DND-41 (cell line): Measurements from ENCODE around the gene FUBP1.
A peak's percentile ranks its signal among the peaks of the same experiment; 100 is the strongest.

Experiments used
- ATAC-seq: fragments of 200-7000 bp; cut with Tn5 transposase; 3 replicates; pipeline ENCODE4 v1.9.1; 2021; ENCODE audit warnings: low read depth; ENCODE audit not compliant: insufficient read depth
- DNase-seq: peaks from one replicate; pipeline ENCODE4 v3.0.0-alpha.2; 2020
- H2AFZ ChIP-seq: 2 replicates; pipeline ENCODE4 v1.6.0; 2012; ENCODE audit warnings: low read depth, low read length
- H3K27ac ChIP-seq: 2 replicates; pipeline ENCODE4 v1.5.1; 2012; ENCODE audit warnings: low read length, inconsistent platforms
- H3K27me3 ChIP-seq: fragments of 200-600 bp; sonication (generic); 2 replicates; pipeline ENCODE4 v1.6.0; 2012; ENCODE audit warnings: low read length, mild to moderate bottlenecking, inconsistent platforms; ENCODE audit not compliant: insufficient read depth, poor library complexity
- H3K36me3 ChIP-seq: 2 replicates; pipeline ENCODE4 v1.5.1; 2012; ENCODE audit warnings: low read length, inconsistent platforms; ENCODE audit not compliant: insufficient read depth
- H3K4me1 ChIP-seq: 2 replicates; pipeline ENCODE4 v1.5.1; 2012; ENCODE audit warnings: mild to moderate bottlenecking, low read length; ENCODE audit not compliant: insufficient read depth
- H3K4me2 ChIP-seq: 2 replicates; pipeline ENCODE4 v1.6.0; 2012; ENCODE audit warnings: mild to moderate bottlenecking, moderate library complexity, low read length, inconsistent platforms; ENCODE audit not compliant: insufficient read depth
- H3K4me3 ChIP-seq, 2 experiments: fragments of 200-600 bp in 1 of 2; shearing (Covaris generic) in 1 of 2; 2 replicates each; pipeline ENCODE4 v1.5.1; 2012 to 2016; ENCODE audit warnings: inconsistent platforms in 2 of 2, low read length in 2 of 2, mild to moderate bottlenecking in 2 of 2, low read depth in 1 of 2, moderate library complexity in 1 of 2
- H3K79me2 ChIP-seq: 2 replicates; pipeline ENCODE4 v1.6.0; 2012; ENCODE audit warnings: low read length, inconsistent platforms; ENCODE audit not compliant: insufficient read depth
- H3K9ac ChIP-seq: 2 replicates; pipeline ENCODE4 v1.6.0; 2012; ENCODE audit warnings: low read depth, mild to moderate bottlenecking, inconsistent platforms, low read length, moderate library complexity
- H3K9me3 ChIP-seq: 2 replicates; pipeline ENCODE4 v1.5.1; 2012; ENCODE audit warnings: low read length, moderate library complexity, mild to moderate bottlenecking, inconsistent platforms; ENCODE audit not compliant: insufficient read depth, severe bottlenecking
- H4K20me1 ChIP-seq: 2 replicates; pipeline ENCODE4 v1.6.0; 2012; ENCODE audit warnings: low read length; ENCODE audit not compliant: insufficient read depth
- EZH2 ChIP-seq: IDR thresholded peaks from 3 replicates; pipeline ENCODE4 v1.6.1; 2012; ENCODE audit warnings: borderline replicate concordance, low read depth, mild to moderate bottlenecking, moderate library complexity, low read length, inconsistent platforms; ENCODE audit not compliant: severe bottlenecking
- TF ChIP-seq, protein P1 (sequence below): IDR thresholded peaks from 2 replicates; pipeline ENCODE4 v1.5.1; 2012; ENCODE audit warnings: borderline replicate concordance, low read length, moderate library complexity, mild to moderate bottlenecking; ENCODE audit not compliant: poor library complexity, severe bottlenecking; ENCODE audit errors: extremely low read depth

Gene FUBP1

GRCh38 chr1:78007677-78008341, 28.9 kb upstream of the FUBP1 start:
- ATAC-seq = no peak
- Histone ChIP-seq H3K4me1 (peaks cover 47% of the 10 kb centered on the region), H3K9me3 (no peaks in the 10 kb centered on the region), H3K79me2 (peaks cover 28% of the 10 kb centered on the region), H4K20me1 (no peaks in the 10 kb centered on the region), H3K4me2 (peak overlapping the region; percentile 81), H2AFZ (no peak overlapping the region), H3K9ac (no peak overlapping the region), H3K27ac (no peak overlapping the region), H3K4me3 (no peak overlapping the region), H3K36me3 (no peaks in the 10 kb centered on the region), H3K27me3 (no peaks in the 10 kb centered on the region)
- no peak for TF ChIP-seq EZH2
- TF ChIP-seq, protein P1, sequence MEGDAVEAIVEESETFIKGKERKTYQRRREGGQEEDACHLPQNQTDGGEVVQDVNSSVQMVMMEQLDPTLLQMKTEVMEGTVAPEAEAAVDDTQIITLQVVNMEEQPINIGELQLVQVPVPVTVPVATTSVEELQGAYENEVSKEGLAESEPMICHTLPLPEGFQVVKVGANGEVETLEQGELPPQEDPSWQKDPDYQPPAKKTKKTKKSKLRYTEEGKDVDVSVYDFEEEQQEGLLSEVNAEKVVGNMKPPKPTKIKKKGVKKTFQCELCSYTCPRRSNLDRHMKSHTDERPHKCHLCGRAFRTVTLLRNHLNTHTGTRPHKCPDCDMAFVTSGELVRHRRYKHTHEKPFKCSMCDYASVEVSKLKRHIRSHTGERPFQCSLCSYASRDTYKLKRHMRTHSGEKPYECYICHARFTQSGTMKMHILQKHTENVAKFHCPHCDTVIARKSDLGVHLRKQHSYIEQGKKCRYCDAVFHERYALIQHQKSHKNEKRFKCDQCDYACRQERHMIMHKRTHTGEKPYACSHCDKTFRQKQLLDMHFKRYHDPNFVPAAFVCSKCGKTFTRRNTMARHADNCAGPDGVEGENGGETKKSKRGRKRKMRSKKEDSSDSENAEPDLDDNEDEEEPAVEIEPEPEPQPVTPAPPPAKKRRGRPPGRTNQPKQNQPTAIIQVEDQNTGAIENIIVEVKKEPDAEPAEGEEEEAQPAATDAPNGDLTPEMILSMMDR = no peak
- no peak for DNase-seq

- H2AFZ ChIP-seq = peak overlapping the region; percentile 63; the same call in 1 of the 2 replicates
- no peak for TF ChIP-seq EZH2
- TF ChIP-seq, protein P1 = no peak
- peak overlapping the region; percentile 58 to 60; a peak in 2 of 4 replicates for H3K4me3 ChIP-seq
- H3K27ac ChIP-seq = peak overlapping the region; percentile 22; the same call in 1 of the 2 replicates
- peak overlapping the region; percentile 65 for H3K9ac ChIP-seq
- no peaks in the 10 kb centered on the region for H4K20me1 ChIP-seq
- no peak for DNase-seq
- no peaks in the 10 kb centered on the region for H3K36me3 ChIP-seq
- no peak for ATAC-seq
- H3K27me3 ChIP-seq = no peaks in the 10 kb centered on the region
- H3K9me3 ChIP-seq = no peaks in the 10 kb centered on the region
- peaks cover 28% of the 10 kb centered on the region for H3K79me2 ChIP-seq
- peak overlapping the region; percentile 81 for H3K4me2 ChIP-seq
- H3K4me1 ChIP-seq = peaks cover 53% of the 10 kb centered on the region
Observed at GRCh38 chr1:78006521-78006920, 27.6 kb upstream of the FUBP1 start.

- H3K9me3 ChIP-seq = no peaks in the 10 kb centered on the region
- H3K4me3 ChIP-seq = peak overlapping the region; percentile 58 to 60
- ATAC-seq (no peak), DNase-seq (no peak)
- H3K27me3 ChIP-seq = no peaks in the 10 kb centered on the region
- peaks cover 28% of the 10 kb centered on the region for H3K79me2 ChIP-seq
- no peak for TF ChIP-seq EZH2
- TF ChIP-seq, protein P1 = no peak
- H3K27ac ChIP-seq = peak overlapping the region; percentile 92
- H3K4me2 ChIP-seq = peak overlapping the region; percentile 81
- H3K36me3 ChIP-seq = no peaks in the 10 kb centered on the region
- H3K9ac ChIP-seq = peak overlapping the region; percentile 65
- peak overlapping the region; percentile 63 for H2AFZ ChIP-seq
- H3K4me1 ChIP-seq = peaks cover 53% of the 10 kb centered on the region
- H4K20me1 ChIP-seq = no peaks in the 10 kb centered on the region
Observed at GRCh38 chr1:78005755-78006154, 26.9 kb upstream of the FUBP1 start.
